HG03575 (cell line): ENCODE results near the gene GPR15.

Source experiments
- ATAC-seq: cut with Tn5 transposase; IDR thresholded peaks from one replicate; pipeline ENCODE4 v1.9.1; 2021; ENCODE audit not compliant: unreplicated experiment, insufficient number of reproducible peaks, low FRiP score; ENCODE audit errors: extremely low read depth

GPR15 gene

GRCh38 chr3:98531622-98532274 lies at the start of gene GPR15:
Gene GPR15 (plus strand): TSS chr3:98531978. CDS start chr3:98532034, 56 bp downstream.
- no peak for ATAC-seq

GRCh38 chr3:98482717-98483482 lies 48.9 kb upstream of the GPR15 start:
- ATAC-seq: no peak

- ATAC-seq: no peak
These were observed 48.2 kb upstream of the GPR15 start for GRCh38 chr3:98483626-98484025.

GRCh38 chr3:98497381-98497780 lies 34.4 kb upstream of the GPR15 start, which contains the start of gene OR5K2:
Gene OR5K2 (plus strand): TSS chr3:98497681. CDS start chr3:98497681, 0 bp downstream.
- no peak for ATAC-seq

GRCh38 chr3:98500019-98500418 lies 31.8 kb upstream of the GPR15 start:
- ATAC-seq: no peak

GRCh38 chr3:98501270-98501669 lies 30.5 kb upstream of the GPR15 start:
- no peak for ATAC-seq

- ATAC-seq: no peak
These were observed 29.8 kb upstream of the GPR15 start for GRCh38 chr3:98501863-98502576.

- ATAC-seq: no peak
These were observed 27.2 kb upstream of the GPR15 start for GRCh38 chr3:98504539-98504938.

GRCh38 chr3:98508582-98508981 lies 23.2 kb upstream of the GPR15 start:
- no peak for ATAC-seq

- no peak for ATAC-seq
These were observed 19.2 kb upstream of the GPR15 start for GRCh38 chr3:98512576-98512975.

GRCh38 chr3:98513091-98513511 lies 18.7 kb upstream of the GPR15 start:
- no peak for ATAC-seq

GRCh38 chr3:98513736-98514135 lies 18.0 kb upstream of the GPR15 start:
- no peak for ATAC-seq

GRCh38 chr3:98514948-98515347 lies 16.8 kb upstream of the GPR15 start:
- no peak for ATAC-seq

- ATAC-seq: no peak
These were observed 13.0 kb upstream of the GPR15 start for GRCh38 chr3:98518816-98519215.

- no peak for ATAC-seq
These were observed 12.4 kb upstream of the GPR15 start for GRCh38 chr3:98519351-98519750.

- ATAC-seq: peak; percentile 19
These were observed 9.8 kb upstream of the GPR15 start for GRCh38 chr3:98521897-98522543.

GRCh38 chr3:98522544-98523281 lies 9.1 kb upstream of the GPR15 start, which contains the start of gene CLDND1:
Gene CLDND1 (minus strand): TSS chr3:98522902. CDS start chr3:98521424, 1,478 bp downstream.
- peak; percentile 52 for ATAC-seq

GRCh38 chr3:98525494-98525893 lies 6.3 kb upstream of the GPR15 start:
- no peak for ATAC-seq
